Activated T-helper 17 cell treated with anti-CD3 and anti-CD28 coated beads, Interleukin-2, amount 50 U/mL, for 72 hours (primary cell): ENCODE measurements around the gene PLVAP. TPM values are rescaled to one million over a fixed set of nuclear protein-coding genes. Genes with fewer than 3 reads are reported as not detected.

Experiments used
- ATAC-seq: fragments of 150-1000 bp; cut with Tn5 transposase; replicated peaks from 2 replicates; pipeline ENCODE4 v1.10.0; 2021; ENCODE audit warnings: mild to moderate bottlenecking, moderate library complexity
- H3K27ac Mint-ChIP-seq: one replicate; pipeline ENCODE4 v1.8.0; 2022; ENCODE audit warnings: mixed read lengths
- H3K27me3 Mint-ChIP-seq: one replicate; pipeline ENCODE4 v1.8.0; 2022; ENCODE audit warnings: mixed read lengths
- H3K36me3 Mint-ChIP-seq: one replicate; pipeline ENCODE4 v1.8.0; 2022; ENCODE audit warnings: low read depth, mild to moderate bottlenecking, mixed read lengths
- H3K4me1 Mint-ChIP-seq: one replicate; pipeline ENCODE4 v1.8.0; 2022; ENCODE audit warnings: mixed read lengths
- H3K4me3 Mint-ChIP-seq: one replicate; pipeline ENCODE4 v1.8.0; 2022; ENCODE audit warnings: mild to moderate bottlenecking, mixed read lengths
- H3K9me3 Mint-ChIP-seq: one replicate; pipeline ENCODE4 v1.8.0; 2022; ENCODE audit warnings: mixed read lengths
- total RNA-seq, 2 donors: library from RNA; stranded (reverse); gene quantifications; one replicate each; pipeline ENCODE4 v1.2.3, GENCODE V29; 2022

The PLVAP gene
- total RNA-seq, 2 donors from 2014 or later = 0.53 TPM; not detected in 1

DNA sequence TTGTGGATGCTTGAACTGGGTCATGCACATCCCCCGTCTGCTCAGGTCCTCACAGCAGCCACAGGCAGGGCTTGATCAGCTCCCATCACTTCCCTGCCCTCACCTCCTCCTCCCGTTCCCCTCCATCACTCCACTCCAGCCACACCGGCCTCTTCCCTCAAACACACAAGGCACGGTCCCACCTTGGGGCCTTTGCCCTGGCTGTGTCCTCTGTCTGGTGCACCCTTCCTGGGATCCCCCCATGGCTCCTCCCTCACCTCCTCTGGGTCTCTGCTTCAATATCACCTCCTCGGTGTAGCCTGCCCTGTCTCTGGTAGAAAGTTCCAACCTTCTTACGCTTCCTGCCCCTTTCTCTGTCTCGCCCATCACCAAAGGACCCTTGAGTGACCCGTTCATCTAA, 23.8 kb downstream of the PLVAP start:
- Mint-ChIP-seq H3K27ac (no peak overlapping the region), H3K4me3 (no peak overlapping the region), H3K9me3 (no peaks in the 10 kb centered on the region), H3K4me1 (no peaks in the 10 kb centered on the region), H3K27me3 (peaks cover 16% of the 10 kb centered on the region), H3K36me3 (no peaks in the 10 kb centered on the region)
- ATAC-seq = no peak

- Mint-ChIP-seq H3K9me3 (no peaks in the 10 kb centered on the region), H3K4me3 (no peak overlapping the region), H3K36me3 (no peaks in the 10 kb centered on the region), H3K27me3 (peaks cover 19% of the 10 kb centered on the region), H3K27ac (no peak overlapping the region), H3K4me1 (no peaks in the 10 kb centered on the region)
- ATAC-seq = no peak
Measured at GRCh38 chr19:17352608-17353280, 24.4 kb downstream of the PLVAP start.

DNA sequence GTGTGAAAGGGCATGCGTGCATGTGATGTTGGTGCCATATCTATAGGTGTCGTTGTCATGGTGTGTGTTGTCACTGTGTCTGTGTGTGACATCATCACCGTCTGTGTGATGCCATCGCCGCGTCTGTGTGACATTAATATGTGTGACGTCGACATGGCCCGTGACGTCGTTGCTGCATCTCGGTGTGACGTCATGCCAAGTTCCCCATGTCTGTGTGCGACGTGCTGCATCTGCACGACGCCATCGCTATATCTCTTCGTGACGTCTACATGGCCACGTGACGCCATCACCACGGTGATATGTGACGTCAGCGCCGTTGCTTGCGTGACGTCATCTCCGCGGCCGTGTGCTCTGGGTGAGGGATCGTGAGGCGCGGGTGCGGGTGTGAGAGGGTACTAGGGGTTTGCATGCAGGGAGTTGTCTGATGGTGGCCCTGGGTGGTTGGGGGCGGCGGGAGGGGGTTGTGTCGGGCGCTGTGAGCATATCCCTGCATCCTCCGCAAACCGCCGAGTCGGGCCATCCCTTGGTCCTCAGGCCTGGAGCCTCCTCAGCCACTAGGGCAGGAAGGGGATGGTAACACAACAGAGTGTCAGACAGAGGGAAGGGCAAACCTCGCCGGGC, 25.2 kb downstream of the PLVAP start:
- H3K36me3 Mint-ChIP-seq = no peaks in the 10 kb centered on the region
- H3K9me3 Mint-ChIP-seq = no peaks in the 10 kb centered on the region
- H3K27ac Mint-ChIP-seq = no peak overlapping the region
- peaks cover 21% of the 10 kb centered on the region for H3K27me3 Mint-ChIP-seq
- no peak for ATAC-seq
- H3K4me3 Mint-ChIP-seq = no peak overlapping the region
- H3K4me1 Mint-ChIP-seq = no peaks in the 10 kb centered on the region

GRCh38 chr19:17348700-17349099, 28.4 kb downstream of the PLVAP start:
- H3K9me3 Mint-ChIP-seq = no peaks in the 10 kb centered on the region
- no peaks in the 10 kb centered on the region for H3K36me3 Mint-ChIP-seq
- no peak overlapping the region for H3K4me3 Mint-ChIP-seq
- peaks cover 6% of the 10 kb centered on the region for H3K4me1 Mint-ChIP-seq
- no peak overlapping the region for H3K27ac Mint-ChIP-seq
- no peak for ATAC-seq
- H3K27me3 Mint-ChIP-seq = peaks cover 20% of the 10 kb centered on the region

GRCh38 chr19:17347877-17348276, 29.3 kb downstream of the PLVAP start:
- Mint-ChIP-seq H3K27me3 (peaks cover 13% of the 10 kb centered on the region), H3K9me3 (no peaks in the 10 kb centered on the region), H3K36me3 (no peaks in the 10 kb centered on the region), H3K4me3 (no peak overlapping the region), H3K27ac (no peak overlapping the region), H3K4me1 (peaks cover 6% of the 10 kb centered on the region)
- no peak for ATAC-seq

DNA sequence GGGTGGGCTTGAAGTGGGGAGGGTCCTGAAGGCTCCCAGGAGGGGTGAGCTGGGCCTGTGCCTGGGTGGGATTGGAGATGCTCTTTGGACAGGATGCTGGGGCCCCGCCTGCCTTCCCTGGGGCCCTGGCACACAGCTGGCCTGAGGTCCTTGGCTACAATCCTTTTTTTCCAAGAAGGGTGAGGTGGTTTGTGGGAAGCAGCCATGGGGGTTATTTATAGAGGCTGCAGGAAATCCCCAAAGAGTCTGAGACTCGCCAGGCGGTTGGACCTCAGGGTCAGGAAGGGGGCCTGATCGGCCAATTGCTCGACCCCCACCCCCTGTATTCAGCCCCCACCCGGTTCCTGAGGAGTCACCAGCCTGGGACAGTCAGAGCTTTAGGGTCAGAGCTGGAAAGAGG, 29.8 kb downstream of the PLVAP start:
- H3K4me3 Mint-ChIP-seq = no peak overlapping the region
- no peaks in the 10 kb centered on the region for H3K36me3 Mint-ChIP-seq
- H3K9me3 Mint-ChIP-seq = no peaks in the 10 kb centered on the region
- H3K4me1 Mint-ChIP-seq = peaks cover 6% of the 10 kb centered on the region
- no peak for ATAC-seq
- H3K27ac Mint-ChIP-seq = no peak overlapping the region
- peaks cover 13% of the 10 kb centered on the region for H3K27me3 Mint-ChIP-seq

DNA sequence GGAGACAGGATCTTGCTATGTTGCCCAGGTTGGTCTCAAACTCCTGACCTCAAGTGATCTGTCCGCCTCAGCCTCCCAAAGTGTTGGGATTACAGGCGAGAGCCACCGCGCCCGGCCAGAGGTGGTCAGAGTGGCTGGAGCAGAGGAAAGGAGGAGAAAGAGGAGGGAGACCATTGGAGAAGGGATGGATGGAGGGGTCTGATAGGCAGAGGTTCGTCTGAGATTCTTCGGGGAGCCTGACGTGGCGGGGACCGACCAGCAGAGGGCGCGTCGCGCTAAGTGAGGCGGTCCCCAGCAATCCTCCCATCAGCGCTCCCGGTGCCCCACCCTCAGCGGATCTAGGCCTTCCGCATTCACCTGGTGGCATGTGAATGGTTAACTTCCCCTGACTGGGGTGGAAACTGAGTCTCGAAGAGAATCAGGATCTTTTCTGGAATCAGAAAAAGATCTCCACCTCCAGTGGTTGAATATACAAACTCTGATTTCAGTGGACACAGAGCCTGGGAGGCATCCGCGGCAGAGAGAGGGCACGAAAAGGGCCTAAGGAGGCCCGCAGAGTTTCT, 31.0 kb downstream of the PLVAP start:
- peaks cover 9% of the 10 kb centered on the region for H3K27me3 Mint-ChIP-seq
- H3K4me1 Mint-ChIP-seq = peaks cover 6% of the 10 kb centered on the region
- H3K36me3 Mint-ChIP-seq = no peaks in the 10 kb centered on the region
- H3K4me3 Mint-ChIP-seq = no peak overlapping the region
- peak overlapping the region; percentile 41 for H3K27ac Mint-ChIP-seq
- ATAC-seq = peak; percentile 99
- H3K9me3 Mint-ChIP-seq = no peaks in the 10 kb centered on the region

- no peaks in the 10 kb centered on the region for H3K36me3 Mint-ChIP-seq
- H3K4me1 Mint-ChIP-seq = peaks cover 11% of the 10 kb centered on the region
- no peak overlapping the region for H3K4me3 Mint-ChIP-seq
- ATAC-seq = no peak
- no peaks in the 10 kb centered on the region for H3K9me3 Mint-ChIP-seq
- H3K27me3 Mint-ChIP-seq = no peaks in the 10 kb centered on the region
- H3K27ac Mint-ChIP-seq = no peak overlapping the region
Measured at GRCh38 chr19:17341845-17342244, 35.3 kb downstream of the PLVAP start.

- no peaks in the 10 kb centered on the region for H3K9me3 Mint-ChIP-seq
- no peak for ATAC-seq
- H3K4me3 Mint-ChIP-seq = no peak overlapping the region
- H3K27me3 Mint-ChIP-seq = no peaks in the 10 kb centered on the region
- no peaks in the 10 kb centered on the region for H3K36me3 Mint-ChIP-seq
- peaks cover 10% of the 10 kb centered on the region for H3K4me1 Mint-ChIP-seq
- no peak overlapping the region for H3K27ac Mint-ChIP-seq
Measured at GRCh38 chr19:17341386-17341785, 35.8 kb downstream of the PLVAP start.

DNA sequence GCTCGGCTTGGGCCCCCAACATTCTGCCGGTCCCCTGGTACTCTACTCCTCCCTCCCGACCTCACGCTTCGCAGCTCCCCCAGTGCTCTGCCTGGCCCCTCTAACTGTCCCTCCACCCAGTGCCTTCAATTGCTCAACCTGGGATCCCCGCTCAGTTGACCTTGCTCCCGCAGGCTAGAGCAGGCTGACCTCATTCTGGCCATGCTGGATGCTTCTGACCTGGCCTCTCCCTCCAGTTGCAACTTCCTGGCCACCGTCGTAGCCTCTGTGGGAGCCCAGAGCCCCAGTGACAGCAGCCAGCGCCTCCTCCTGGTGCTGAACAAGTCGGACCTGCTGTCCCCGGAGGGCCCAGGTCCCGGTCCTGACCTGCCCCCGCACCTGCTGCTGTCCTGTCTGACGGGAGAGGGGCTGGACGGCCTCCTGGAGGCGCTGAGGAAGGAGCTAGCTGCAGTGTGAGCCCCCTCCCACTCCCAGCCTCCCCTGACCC, 36.2 kb downstream of the PLVAP start:
- H3K4me3 Mint-ChIP-seq = no peak overlapping the region
- peaks cover 5% of the 10 kb centered on the region for H3K4me1 Mint-ChIP-seq
- H3K27me3 Mint-ChIP-seq = no peaks in the 10 kb centered on the region
- H3K36me3 Mint-ChIP-seq = no peaks in the 10 kb centered on the region
- H3K27ac Mint-ChIP-seq = no peak overlapping the region
- no peak for ATAC-seq
- H3K9me3 Mint-ChIP-seq = no peaks in the 10 kb centered on the region

DNA sequence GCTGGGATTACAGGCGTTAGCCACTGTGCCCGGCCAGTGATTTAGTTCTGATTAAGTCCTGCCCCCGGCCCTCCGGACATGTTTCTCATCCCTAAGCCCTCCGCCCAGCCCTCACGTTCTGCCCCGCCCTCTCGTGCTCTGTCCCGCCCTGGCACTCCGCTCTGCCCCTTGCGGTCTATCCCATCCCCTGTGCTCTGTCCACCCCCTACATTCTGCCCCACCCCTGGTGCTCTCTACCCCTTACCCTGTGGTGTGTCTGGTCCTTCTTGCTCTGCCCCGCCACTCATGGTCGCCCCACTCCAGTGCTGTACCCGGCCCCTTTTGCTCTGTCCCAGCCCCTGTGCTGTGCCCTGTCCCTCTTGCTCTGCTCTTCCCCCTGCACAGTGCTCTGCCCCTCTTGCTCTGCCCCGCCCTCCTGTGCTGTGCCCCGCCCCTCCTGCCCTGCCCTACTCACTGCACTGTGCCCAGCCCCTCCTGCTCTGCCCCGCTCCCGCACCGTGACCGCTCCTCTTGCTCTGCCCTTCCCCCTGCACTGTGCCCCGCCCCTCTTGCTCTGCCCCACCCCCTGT, 36.8 kb downstream of the PLVAP start:
- no peak overlapping the region for H3K4me3 Mint-ChIP-seq
- no peaks in the 10 kb centered on the region for H3K27me3 Mint-ChIP-seq
- no peak overlapping the region for H3K27ac Mint-ChIP-seq
- no peak for ATAC-seq
- no peaks in the 10 kb centered on the region for H3K9me3 Mint-ChIP-seq
- no peaks in the 10 kb centered on the region for H3K36me3 Mint-ChIP-seq
- peaks cover 5% of the 10 kb centered on the region for H3K4me1 Mint-ChIP-seq

GRCh38 chr19:17339088-17339741, 37.9 kb downstream of the PLVAP start:
- Mint-ChIP-seq H3K27me3 (no peaks in the 10 kb centered on the region), H3K27ac (no peak overlapping the region), H3K36me3 (no peaks in the 10 kb centered on the region), H3K9me3 (no peaks in the 10 kb centered on the region), H3K4me1 (peaks cover 12% of the 10 kb centered on the region), H3K4me3 (peak overlapping the region; percentile 86)
- no peak for ATAC-seq

GRCh38 chr19:17338433-17339078, 38.6 kb downstream of the PLVAP start:
- peaks cover 17% of the 10 kb centered on the region for H3K4me1 Mint-ChIP-seq
- ATAC-seq = no peak
- no peak overlapping the region for H3K27ac Mint-ChIP-seq
- H3K36me3 Mint-ChIP-seq = no peaks in the 10 kb centered on the region
- no peaks in the 10 kb centered on the region for H3K27me3 Mint-ChIP-seq
- H3K9me3 Mint-ChIP-seq = no peaks in the 10 kb centered on the region
- H3K4me3 Mint-ChIP-seq = peak overlapping the region; percentile 86
